Skeletal muscle cell (primary cell): ENCODE data around the gene DNAAF1.
A peak's percentile ranks its signal among the peaks of the same experiment; 100 is the strongest.

Source experiments
- DNase-seq: peaks from one replicate; pipeline ENCODE4 v3.0.0-alpha.2; 2010; ENCODE audit warnings: low read depth
- H3K4me3 ChIP-seq: 2 replicates; pipeline ENCODE4 v1.5.1; 2011; ENCODE audit warnings: low read depth, mild to moderate bottlenecking, control low read depth, low read length, moderate library complexity

Gene DNAAF1

GRCh38 chr16:84226026-84226425 is 80.9 kb downstream of the DNAAF1 start:
- no peak overlapping the region for H3K4me3 ChIP-seq
- peak; percentile 16 for DNase-seq
